Thymus (tissue), 11 donors: Measurements from ENCODE around the gene PLEKHA8. TPM values are rescaled to one million over a fixed set of nuclear protein-coding genes. Genes with fewer than 3 reads are reported as not detected.

Experiments
- DNase-seq, 9 donors: peaks; one replicate each; pipeline ENCODE4 v3.0.0-alpha.2; 2013; ENCODE audit warnings: low spot score in 9 of 9, low read depth in 6 of 9, missing footprints in 1 of 9
- H3K27ac ChIP-seq, 2 donors: one replicate each; pipeline ENCODE4 v1.5.1; 2013; ENCODE audit warnings: control low read depth in 1 of 2, low read depth in 1 of 2, low read length in 1 of 2, mild to moderate bottlenecking in 1 of 2, moderate library complexity in 1 of 2
- H3K27me3 ChIP-seq, 2 donors: one replicate each; pipeline ENCODE4 v1.5.1; 2013; ENCODE audit warnings: low read length in 1 of 2; ENCODE audit not compliant: control insufficient read depth in 2 of 2, insufficient read depth in 1 of 2
- H3K36me3 ChIP-seq, 2 donors: one replicate each; pipeline ENCODE4 v1.5.1; 2013; ENCODE audit warnings: low read length in 1 of 2, mild to moderate bottlenecking in 1 of 2, moderate library complexity in 1 of 2; ENCODE audit not compliant: control insufficient read depth in 2 of 2, insufficient read depth in 2 of 2
- H3K4me1 ChIP-seq, 2 donors: one replicate each; pipeline ENCODE4 v1.5.1; 2013; ENCODE audit warnings: low read length in 2 of 2; ENCODE audit not compliant: control insufficient read depth in 2 of 2, insufficient read depth in 2 of 2
- H3K4me3 ChIP-seq, 2 donors: one replicate each; pipeline ENCODE4 v1.5.1; 2013; ENCODE audit warnings: low read length in 2 of 2, control low read depth in 1 of 2, mild to moderate bottlenecking in 1 of 2
- H3K9me3 ChIP-seq, 2 donors: one replicate each; pipeline ENCODE4 v1.5.1; 2013; ENCODE audit warnings: low read length in 1 of 2, mild to moderate bottlenecking in 1 of 2; ENCODE audit not compliant: control insufficient read depth in 2 of 2, insufficient read depth in 1 of 2
- WGBS: extraction: QIAGEN DNeasy Blood & Tissue Kit; methylation state at CpG from one replicate; pipeline ENCODE4 v1.1.7; 2013; 5-methylcytosine and 5-hydroxymethylcytosine counted together
- polyA plus RNA-seq: library from polyadenylated mRNA; stranded (reverse); fragments of 200-250 nt; gene quantifications from one replicate; pipeline ENCODE4 v1.2.3, GENCODE V29; 2013
- total RNA-seq: library from RNA; stranded (reverse); fragments of 120-200 nt; gene quantifications from one replicate; pipeline ENCODE4 v1.2.4, GENCODE V29; 2013
- donor health status: healthy.

The PLEKHA8 gene
- total and polyA plus RNA-seq, 2 donors = 3.9 to 5.7 TPM

DNA sequence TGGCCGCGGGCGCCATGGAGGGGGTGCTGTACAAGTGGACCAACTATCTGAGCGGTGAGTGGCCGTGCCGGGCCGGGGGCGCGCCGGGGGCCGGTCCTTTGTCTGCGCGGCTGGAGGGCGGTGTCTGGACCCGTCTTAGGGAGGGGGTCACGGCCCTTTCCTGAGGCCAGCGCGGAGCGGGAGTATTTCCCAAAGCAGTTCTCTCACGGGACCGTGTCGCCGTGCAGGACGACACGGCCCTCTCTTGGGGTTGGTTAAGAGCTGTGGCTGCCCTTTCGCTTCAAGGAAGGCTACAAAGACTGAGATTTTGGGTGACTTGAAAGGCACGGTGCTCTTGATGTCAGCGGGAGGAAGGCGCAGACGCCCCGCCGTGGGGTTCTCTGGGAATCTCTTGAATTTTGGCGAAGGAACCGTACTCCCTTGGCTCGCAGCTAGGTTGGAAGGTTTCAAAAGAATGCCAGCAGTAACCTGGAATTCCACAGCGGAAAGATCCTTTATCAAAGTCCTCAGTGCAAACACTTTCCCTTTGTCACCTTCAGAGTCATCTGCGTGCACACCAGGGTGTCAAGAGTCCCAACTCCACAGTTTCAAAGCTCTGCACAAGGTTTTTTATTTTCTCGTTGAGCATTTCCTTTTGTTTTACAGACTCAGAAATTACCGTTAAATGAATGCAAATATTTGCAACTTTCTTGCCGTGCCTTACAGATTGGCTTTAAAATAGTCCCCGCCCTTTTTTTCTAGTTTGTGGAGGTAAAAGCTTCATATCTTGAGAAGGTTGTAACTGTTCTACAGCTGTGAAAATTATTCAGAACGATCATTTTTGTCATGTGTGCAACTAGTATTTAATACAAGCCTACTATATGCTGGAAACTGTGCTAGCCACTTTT is 780 bp downstream of the PLEKHA8 start:
- Histone ChIP-seq H3K4me3 (peak overlapping the region; percentile 56 to 83), H3K4me1 (peaks cover 11 to 15% of the 10 kb centered on the region in 2 donors), H3K36me3 (no peaks in the 10 kb centered on the region), H3K27ac (peak overlapping the region; percentile 45 to 79), H3K9me3 (no peaks in the 10 kb centered on the region), H3K27me3 (no peaks in the 10 kb centered on the region)
- WGBS = under 1% methylated on average over 42 of the region's 42 CpGs
- peak in 6 of 9 donors; percentile 33 to 72 (median 36) for DNase-seq

DNA sequence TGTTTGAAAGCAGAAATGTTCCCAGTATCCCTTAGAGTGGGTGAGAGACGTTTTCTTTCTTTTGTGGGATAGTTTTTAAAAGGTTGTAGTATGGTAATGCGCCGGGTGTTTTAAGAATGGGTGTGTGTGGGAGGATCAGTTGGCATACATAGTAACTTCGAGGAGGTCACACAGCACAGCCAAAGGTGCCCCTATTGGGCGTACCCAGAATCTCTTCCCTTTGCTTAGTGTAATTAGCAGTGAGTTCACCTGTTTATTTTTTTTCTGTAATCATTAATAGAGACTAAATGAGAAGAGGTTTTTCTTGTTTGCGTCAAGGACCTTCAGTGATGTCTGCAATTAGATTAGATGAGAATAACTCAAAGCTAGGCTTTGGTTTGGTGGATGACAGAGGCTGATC is 1.5 kb downstream of the PLEKHA8 start:
- Histone ChIP-seq H3K9me3 (no peaks in the 10 kb centered on the region), H3K27ac (no peak overlapping the region), H3K4me1 (peaks cover 11 to 15% of the 10 kb centered on the region in 2 donors), H3K4me3 (peak overlapping the region; percentile 56 to 83), H3K27me3 (no peaks in the 10 kb centered on the region), H3K36me3 (no peaks in the 10 kb centered on the region)
- DNase-seq = peak in 3 of 9 donors; percentile 7 to 32 (median 15)
- 53% methylated on average over 6 of the region's 6 CpGs for WGBS

DNA sequence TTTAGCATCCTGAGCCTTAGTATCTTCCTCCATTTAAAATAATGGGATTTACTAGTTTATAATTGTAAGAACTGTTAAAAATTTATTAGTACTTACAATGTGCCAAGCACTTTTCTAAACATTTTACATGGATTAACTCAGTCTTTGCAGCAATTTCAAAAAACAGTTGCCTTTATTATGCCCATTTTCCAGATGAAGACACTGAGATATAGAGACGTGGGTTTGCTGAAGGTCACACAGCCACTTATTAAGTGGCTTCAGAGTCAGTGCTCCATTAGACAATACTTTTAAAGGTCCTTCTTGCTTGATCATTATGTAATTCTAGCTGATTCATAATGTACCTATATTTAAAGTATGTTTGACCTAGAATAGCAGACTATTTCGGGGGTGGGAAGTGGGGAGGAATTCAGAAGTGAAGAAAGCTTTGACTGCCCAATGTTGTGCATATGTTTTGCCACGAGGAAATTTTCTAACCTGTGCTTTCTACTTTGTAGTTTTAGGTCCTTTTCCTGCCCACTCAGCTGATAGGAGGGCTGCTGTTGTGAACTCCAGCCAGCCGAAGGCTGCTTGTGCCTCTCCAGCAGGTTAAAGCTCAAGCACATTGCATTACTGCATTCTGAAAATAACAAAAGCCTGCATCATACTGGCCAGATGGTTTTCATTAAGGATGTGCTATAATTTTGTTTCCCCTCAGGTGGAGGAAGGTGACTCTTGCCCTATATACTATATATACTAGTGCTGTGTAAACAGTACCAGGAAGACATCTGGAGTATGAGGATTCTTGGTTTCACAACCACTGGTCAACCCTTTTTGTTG is 4.3 kb downstream of the PLEKHA8 start:
- DNase-seq = no peak
- no peaks in the 10 kb centered on the region for H3K27me3 ChIP-seq
- 80% methylated on average over 4 of the region's 4 CpGs for WGBS

DNA sequence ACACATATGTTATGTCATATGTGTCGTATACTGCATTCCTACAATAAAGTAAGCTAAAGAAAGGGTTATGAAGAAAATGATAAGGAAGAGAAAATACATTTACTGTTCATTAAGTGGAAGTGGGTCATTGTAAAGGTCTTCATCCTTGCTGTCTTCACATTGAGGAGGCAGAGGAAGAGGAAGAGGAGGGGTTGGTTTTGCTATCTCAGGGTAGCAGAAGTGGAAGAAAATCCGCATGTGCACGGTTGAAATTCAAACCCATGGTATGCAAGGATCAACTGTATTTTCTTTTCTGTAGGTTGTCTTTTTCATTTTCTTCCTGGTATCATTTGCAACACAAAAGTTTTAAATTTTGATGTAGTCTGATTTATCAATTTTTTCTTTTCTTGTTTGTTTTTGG is 6.3 kb downstream of the PLEKHA8 start:
- no peak overlapping the region for H3K27ac ChIP-seq
- H3K9me3 ChIP-seq = no peaks in the 10 kb centered on the region
- DNase-seq = no peak
- H3K36me3 ChIP-seq = no peaks in the 10 kb centered on the region
- no peak overlapping the region for H3K4me3 ChIP-seq
- WGBS = 95% methylated on average over 3 of the region's 3 CpGs
- no peaks in the 10 kb centered on the region for H3K27me3 ChIP-seq
- H3K4me1 ChIP-seq = peaks cover 3 to 4% of the 10 kb centered on the region in 2 donors

More for the DNA sequence above, 4.3 kb downstream of the PLEKHA8 start:
- no peak overlapping the region for H3K4me3 ChIP-seq
- H3K36me3 ChIP-seq = no peaks in the 10 kb centered on the region
- H3K4me1 ChIP-seq = peaks cover 4 to 7% of the 10 kb centered on the region in 2 donors
- no peak overlapping the region for H3K27ac ChIP-seq
- H3K9me3 ChIP-seq = no peaks in the 10 kb centered on the region

DNA sequence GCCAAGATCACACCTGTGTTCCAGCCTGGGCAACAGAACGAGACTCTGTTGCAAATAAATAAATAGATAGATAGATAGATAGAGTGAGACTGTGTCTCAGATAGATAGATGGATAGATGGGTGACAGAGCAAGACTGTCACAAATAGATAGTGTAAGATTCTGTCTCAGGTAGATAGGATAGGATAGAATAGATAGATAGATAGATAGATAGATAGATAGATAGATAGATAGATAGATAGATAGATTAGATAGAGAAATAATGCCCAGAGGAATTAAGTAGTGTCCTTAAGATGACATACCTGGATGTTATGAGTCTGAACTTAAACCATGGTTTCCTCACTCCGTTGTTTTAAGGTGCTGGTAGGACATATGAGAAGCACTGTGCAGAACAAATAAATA is 8.0 kb downstream of the PLEKHA8 start:
- no peaks in the 10 kb centered on the region for H3K27me3 ChIP-seq
- H3K9me3 ChIP-seq = no peaks in the 10 kb centered on the region
- no peak overlapping the region for H3K27ac ChIP-seq
- 97% methylated on average over 2 of the region's 2 CpGs for WGBS
- H3K4me1 ChIP-seq = no peaks in the 10 kb centered on the region
- H3K4me3 ChIP-seq = no peak overlapping the region
- no peaks in the 10 kb centered on the region for H3K36me3 ChIP-seq
- DNase-seq = no peak

DNA sequence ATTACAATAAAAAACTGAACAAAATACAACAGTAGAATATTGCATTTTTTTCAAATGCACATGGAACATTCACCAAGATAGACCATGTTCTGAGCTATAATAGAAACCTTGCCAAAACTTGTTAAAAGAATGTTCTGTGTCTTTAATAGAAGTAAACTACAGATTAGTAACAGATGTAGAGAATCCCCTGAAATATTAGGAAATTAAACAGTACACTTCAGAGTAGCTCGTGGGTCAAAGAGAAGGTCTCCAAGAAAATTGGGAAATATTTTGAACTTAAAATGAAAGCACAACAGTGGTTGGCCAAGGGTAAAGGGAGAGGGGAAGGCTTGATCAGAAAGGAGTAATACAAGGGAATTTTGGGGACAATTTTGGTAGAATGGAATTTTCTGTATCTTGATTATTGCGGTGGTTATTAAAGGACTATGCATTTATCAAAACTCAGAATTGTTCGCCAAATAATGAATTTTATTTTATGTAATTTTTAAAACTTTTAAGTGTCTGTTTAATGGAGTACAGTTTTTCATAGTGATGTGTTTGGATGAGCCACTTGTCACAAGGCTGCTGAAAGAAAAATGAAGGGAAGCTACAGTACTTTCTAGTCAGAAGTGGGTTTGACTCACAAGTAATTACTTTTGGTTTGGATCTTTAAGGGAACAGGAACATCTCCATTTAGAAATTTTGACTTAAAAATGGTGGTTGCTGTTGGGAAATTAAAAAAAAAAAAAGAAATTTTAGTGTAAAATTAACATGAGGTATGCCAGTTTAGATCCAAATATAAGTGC is 10.2 kb downstream of the PLEKHA8 start:
- Histone ChIP-seq H3K27ac (no peak overlapping the region), H3K27me3 (no peaks in the 10 kb centered on the region), H3K4me3 (no peak overlapping the region), H3K4me1 (no peaks in the 10 kb centered on the region), H3K9me3 (no peaks in the 10 kb centered on the region), H3K36me3 (no peaks in the 10 kb centered on the region)
- no peak for DNase-seq
- 99% methylated on average over 3 of the region's 3 CpGs for WGBS

DNA sequence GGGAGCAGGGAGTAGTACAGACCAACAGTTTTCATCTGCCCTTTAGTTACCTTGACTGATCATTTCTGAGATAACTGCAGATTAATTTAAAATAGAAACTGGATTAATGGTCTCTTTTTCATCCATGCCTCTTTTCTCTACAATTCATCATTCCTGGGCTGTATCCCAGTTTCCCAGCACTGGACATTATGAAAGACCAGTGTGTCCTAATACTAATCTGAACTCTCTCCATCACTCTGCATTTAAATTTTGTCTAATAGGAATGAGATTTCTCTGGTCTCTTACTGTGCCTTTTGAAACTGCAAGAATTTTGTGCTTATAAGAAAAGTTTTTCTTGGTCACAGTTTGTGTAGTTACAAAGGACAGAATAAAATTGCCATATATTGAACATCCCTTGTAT is 12.7 kb downstream of the PLEKHA8 start:
- Histone ChIP-seq H3K4me3 (no peak overlapping the region), H3K27ac (no peak overlapping the region), H3K4me1 (no peaks in the 10 kb centered on the region), H3K27me3 (no peaks in the 10 kb centered on the region), H3K9me3 (no peaks in the 10 kb centered on the region), H3K36me3 (peaks cover 0 to under 1% of the 10 kb centered on the region in 2 donors)
- no peak for DNase-seq

DNA sequence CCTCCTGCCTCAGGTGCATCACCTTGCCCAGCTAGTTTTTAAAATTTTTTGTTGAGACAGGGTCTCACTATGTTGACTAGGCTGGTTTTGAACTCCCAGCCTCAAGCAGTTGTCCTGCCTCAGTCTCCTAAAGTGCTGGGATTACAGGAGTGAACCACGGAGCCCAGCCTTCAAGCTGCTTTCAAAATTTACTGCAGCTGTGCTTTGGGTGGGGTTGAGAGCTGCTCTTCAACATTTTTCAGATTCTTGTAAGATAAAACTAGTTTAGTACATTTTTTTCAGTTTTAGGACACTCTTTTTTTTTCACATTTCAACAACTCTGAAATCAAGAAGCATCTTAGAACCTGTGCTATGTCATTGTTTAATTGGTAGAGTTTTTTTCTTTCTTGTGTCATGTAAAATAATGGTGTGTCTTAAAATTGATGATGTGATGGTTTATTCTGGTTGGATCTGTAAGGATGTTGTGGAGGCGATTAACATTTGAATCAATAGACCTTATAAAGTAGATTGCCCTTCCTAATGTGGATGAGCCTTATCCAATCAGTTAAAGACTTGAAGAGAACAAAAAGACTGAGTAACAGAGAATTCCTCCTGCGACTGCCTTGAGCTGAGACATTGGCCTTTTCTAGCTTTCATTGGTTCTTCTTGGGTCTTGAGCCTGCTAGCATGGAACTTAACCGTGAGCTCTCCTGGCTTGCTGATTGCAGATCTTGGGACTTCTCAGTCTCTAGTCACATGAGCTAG is 13.5 kb downstream of the PLEKHA8 start:
- no peaks in the 10 kb centered on the region for H3K4me1 ChIP-seq
- H3K27ac ChIP-seq = no peak overlapping the region
- H3K36me3 ChIP-seq = peaks cover 6 to 8% of the 10 kb centered on the region in 2 donors
- 95% methylated on average over 4 of the region's 4 CpGs for WGBS
- no peak overlapping the region for H3K4me3 ChIP-seq
- no peaks in the 10 kb centered on the region for H3K9me3 ChIP-seq
- no peak for DNase-seq
- no peaks in the 10 kb centered on the region for H3K27me3 ChIP-seq
